Fibroblast of lung (primary cell): ENCODE results near the gene SERPINI1. TPM values are rescaled to one million over a fixed set of nuclear protein-coding genes. Genes with fewer than 3 reads are reported as not detected.

ENCODE experiments used
- DNase-seq, 2 donors: peaks; one replicate each; pipeline versions ENCODE4 v3.0.0 to v3.0.0-alpha.2; 2010; ENCODE audit warnings: low read depth in 2 of 2
- H2AFZ ChIP-seq: 2 replicates; pipeline ENCODE4 v1.5.1; 2012; ENCODE audit warnings: low read length, control low read depth, inconsistent platforms
- H3K27ac ChIP-seq: 2 replicates; pipeline ENCODE4 v1.5.1; 2011; ENCODE audit warnings: low read length, control low read depth; ENCODE audit not compliant: insufficient read depth
- H3K27me3 ChIP-seq: 2 replicates; pipeline ENCODE4 v1.5.1; 2011; ENCODE audit warnings: mild to moderate bottlenecking, low read length; ENCODE audit not compliant: control insufficient read depth, insufficient read depth
- H3K36me3 ChIP-seq: 2 replicates; pipeline ENCODE4 v1.5.1; 2011; ENCODE audit warnings: low read length; ENCODE audit not compliant: control insufficient read depth, insufficient read depth
- H3K4me1 ChIP-seq: 2 replicates; pipeline ENCODE4 v1.5.1; 2011; ENCODE audit warnings: low read length; ENCODE audit not compliant: control insufficient read depth, insufficient read depth; ENCODE audit errors: extremely low read depth
- H3K4me2 ChIP-seq: 2 replicates; pipeline ENCODE4 v1.5.1; 2011; ENCODE audit warnings: low read length, control low read depth; ENCODE audit not compliant: insufficient read depth; ENCODE audit errors: extremely low read depth
- H3K4me3 ChIP-seq, 4 experiments: fragments of 200-600 bp in 1 of 4; sonication (generic) in 1 of 4; replicated peaks in 1 of 4; 2 replicates each; pipeline ENCODE4 v1.5.1; 2011 to 2016; ENCODE audit warnings: low read length in 4 of 4, low read depth in 3 of 4, mild to moderate bottlenecking in 3 of 4, control low read depth in 2 of 4, inconsistent platforms in 1 of 4, mixed read lengths in 1 of 4; ENCODE audit not compliant: insufficient read depth in 1 of 4; ENCODE audit errors: control extremely low read depth in 1 of 4
- H3K79me2 ChIP-seq: 2 replicates; pipeline ENCODE4 v1.5.1; 2012; ENCODE audit warnings: mild to moderate bottlenecking, low read length, inconsistent platforms; ENCODE audit not compliant: control insufficient read depth, insufficient read depth
- H3K9ac ChIP-seq: 2 replicates; pipeline ENCODE4 v1.5.1; 2011; ENCODE audit warnings: mild to moderate bottlenecking, low read length, control low read depth; ENCODE audit not compliant: insufficient read depth
- H3K9me3 ChIP-seq: 2 replicates; pipeline ENCODE4 v1.5.1; 2012; ENCODE audit warnings: low read depth, low read length; ENCODE audit not compliant: control insufficient read depth, insufficient read depth
- H4K20me1 ChIP-seq: 2 replicates; pipeline ENCODE4 v1.5.1; 2011; ENCODE audit warnings: low read length; ENCODE audit not compliant: control insufficient read depth, insufficient read depth; ENCODE audit errors: extremely low read depth
- CTCF ChIP-seq, 2 donors: IDR thresholded peaks in 1 of 2; conservative IDR thresholded peaks in 1 of 2; 1 replicate in 1 of 2; 2 replicates in 1 of 2; pipeline ENCODE4 v1.5.1; 2011 to 2012; ENCODE audit warnings: low read length in 2 of 2, control low read depth in 1 of 2, inconsistent platforms in 1 of 2, low read depth in 1 of 2, mild to moderate bottlenecking in 1 of 2
- EZH2 ChIP-seq: IDR thresholded peaks from 2 replicates; pipeline ENCODE4 v1.5.1; 2012; ENCODE audit warnings: low read length, control low read depth, mild to moderate bottlenecking; ENCODE audit errors: missing control alignments
- polyA plus RNA-seq, 2 donors: library from polyadenylated mRNA; depleted of rRNA in 1 of 2; stranded (reverse) in 1 of 2; unstranded in 1 of 2; fragments of >200 nt; gene quantifications; 2 replicates each; pipeline ENCODE4 v1.2.1, GENCODE V29; 2011 to 2012; ENCODE audit warnings: missing spikeins in 1 of 2
- total RNA-seq: library from RNA; depleted of rRNA; stranded (reverse); fragments of >200 nt; gene quantifications from 2 replicates; pipeline ENCODE4 v1.2.1, GENCODE V29; 2014

SERPINI1 gene
- total and polyA plus RNA-seq, 2 donors (not counting 1 experiment from before 2014, with no cell fraction given): 3.0 to 5.8 TPM

GRCh38 chr3:167870181-167870580 is 134.7 kb downstream of the SERPINI1 start:
- H4K20me1 ChIP-seq: no peaks in the 10 kb centered on the region
- H2AFZ ChIP-seq: no peak overlapping the region
- no peaks in the 10 kb centered on the region for H3K27me3 ChIP-seq
- no peak for TF ChIP-seq EZH2
- no peak for TF ChIP-seq CTCF (conservative IDR thresholded peaks at IDR 0.05 in 1 of 2, IDR thresholded peaks at IDR 0.05 in 1 of 2; ENCODE audit: low read depth in 1 of 2, low read length in 2 of 2)
- H3K9ac ChIP-seq: no peak overlapping the region
- no peak overlapping the region for H3K4me3 ChIP-seq
- no peaks in the 10 kb centered on the region for H3K9me3 ChIP-seq
- no peak overlapping the region for H3K4me2 ChIP-seq
- H3K79me2 ChIP-seq: no peaks in the 10 kb centered on the region
- no peaks in the 10 kb centered on the region for H3K36me3 ChIP-seq
- H3K4me1 ChIP-seq: no peaks in the 10 kb centered on the region
- no peak for DNase-seq
- H3K27ac ChIP-seq: no peak overlapping the region

GRCh38 chr3:167870759-167871158 is 135.2 kb downstream of the SERPINI1 start:
- Histone ChIP-seq H3K9me3 (no peaks in the 10 kb centered on the region), H3K9ac (no peak overlapping the region), H3K27ac (no peak overlapping the region), H3K4me2 (no peak overlapping the region), H3K79me2 (no peaks in the 10 kb centered on the region), H3K36me3 (no peaks in the 10 kb centered on the region), H3K27me3 (no peaks in the 10 kb centered on the region), H3K4me1 (no peaks in the 10 kb centered on the region), H4K20me1 (no peaks in the 10 kb centered on the region), H2AFZ (no peak overlapping the region), H3K4me3 (no peak overlapping the region)
- DNase-seq: no peak
- TF ChIP-seq CTCF (conservative IDR thresholded peaks at IDR 0.05 in 1 of 2, IDR thresholded peaks at IDR 0.05 in 1 of 2; ENCODE audit: low read depth in 1 of 2, low read length in 2 of 2) (no peak), EZH2 (no peak)

GRCh38 chr3:167872032-167872431 is 136.5 kb downstream of the SERPINI1 start:
- no peak overlapping the region for H3K9ac ChIP-seq
- TF ChIP-seq CTCF (conservative IDR thresholded peaks at IDR 0.05 in 1 of 2, IDR thresholded peaks at IDR 0.05 in 1 of 2; ENCODE audit: low read depth in 1 of 2, low read length in 2 of 2) (no peak), EZH2 (no peak)
- DNase-seq: no peak
- H3K27me3 ChIP-seq: no peaks in the 10 kb centered on the region
- no peaks in the 10 kb centered on the region for H3K36me3 ChIP-seq
- H3K27ac ChIP-seq: no peak overlapping the region
- no peaks in the 10 kb centered on the region for H3K79me2 ChIP-seq
- no peak overlapping the region for H3K4me3 ChIP-seq
- H3K9me3 ChIP-seq: no peaks in the 10 kb centered on the region
- no peaks in the 10 kb centered on the region for H3K4me1 ChIP-seq
- no peaks in the 10 kb centered on the region for H4K20me1 ChIP-seq
- no peak overlapping the region for H3K4me2 ChIP-seq
- no peak overlapping the region for H2AFZ ChIP-seq
